PC-3 (cell line): Measurements from ENCODE around the gene TAS2R19.

ENCODE experiments used
- CTCF ChIP-seq: fragments of 300-600 bp; sonication (generic); conservative IDR thresholded peaks from 2 replicates; pipeline ENCODE4 v1.5.1; 2017; ENCODE audit warnings: antibody characterized with exemption, low read depth, mild to moderate bottlenecking, low read length
- EZH2 ChIP-seq: fragments of 300-600 bp; sonication (generic); IDR thresholded peaks from one replicate; pipeline ENCODE4 v1.6.1; 2017; ENCODE audit warnings: antibody characterized with exemption, mild to moderate bottlenecking, low read length; ENCODE audit not compliant: unreplicated experiment
- EZH2phosphoT487 ChIP-seq: fragments of 300-600 bp; sonication (generic); IDR thresholded peaks from 2 replicates; pipeline ENCODE4 v1.6.1; 2018; ENCODE audit warnings: mild to moderate bottlenecking, antibody characterized with exemption, low read length, borderline replicate concordance

- TF ChIP-seq CTCF (no peak), EZH2phosphoT487 (no peak), EZH2 (no peak)
These were observed 47.5 kb upstream of the TAS2R19 start for GRCh38 chr12:11069854-11070365.
